Hippocampal formation (tissue), 2 donors: ENCODE measurements around the gene ACVRL1.
"Not testable (repeated sequence)": the region's sequence is repeated elsewhere in the genome, so short reads cannot be mapped to it uniquely, and the experiment has no call there.

ENCODE experiments used
- DNase-seq, 2 donors: peaks; one replicate each; lab custom pipeline; 2025; lab: John Stamatoyannopoulos, UW

ACVRL1 gene

DNA sequence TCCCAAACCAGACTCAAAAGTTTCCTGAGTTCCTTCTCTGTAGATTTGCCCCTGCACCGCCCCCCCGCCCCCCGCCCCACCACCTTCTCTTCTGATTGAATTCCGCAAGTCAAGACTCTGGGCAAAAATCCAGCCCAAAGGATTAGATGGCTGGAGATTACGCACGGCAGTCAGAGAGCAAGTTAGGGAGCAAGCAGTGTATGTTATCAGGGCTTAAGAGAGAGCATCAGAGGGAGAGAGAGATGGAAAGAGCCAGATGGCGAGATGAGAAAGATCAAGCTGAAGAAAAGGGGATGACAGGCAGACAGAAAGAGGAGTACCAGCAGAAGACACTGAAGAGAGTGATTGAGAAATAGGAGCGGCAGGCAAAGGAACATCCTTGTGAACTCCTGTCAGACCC is 33.3 kb upstream of the ACVRL1 start:
- no peak for DNase-seq

DNA sequence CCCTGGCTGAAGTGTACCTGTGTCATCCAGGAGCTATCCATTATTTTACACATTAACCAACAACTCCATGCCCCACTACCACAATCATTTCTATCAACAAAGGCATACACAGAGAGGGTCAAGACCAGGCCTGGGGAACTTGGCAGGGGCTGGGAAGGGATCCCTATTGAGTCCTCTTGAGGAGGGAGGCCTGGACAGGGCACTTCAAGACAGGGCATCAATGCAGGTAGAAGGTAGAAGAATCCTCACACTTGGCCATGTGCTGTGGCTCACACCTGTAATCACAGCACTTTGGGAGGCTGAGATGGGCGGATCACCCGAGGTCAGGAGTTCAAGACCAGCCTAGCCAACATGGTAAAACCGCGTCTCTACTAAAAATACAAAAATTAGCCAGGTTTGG is 32.8 kb upstream of the ACVRL1 start:
- no peak for DNase-seq

DNA sequence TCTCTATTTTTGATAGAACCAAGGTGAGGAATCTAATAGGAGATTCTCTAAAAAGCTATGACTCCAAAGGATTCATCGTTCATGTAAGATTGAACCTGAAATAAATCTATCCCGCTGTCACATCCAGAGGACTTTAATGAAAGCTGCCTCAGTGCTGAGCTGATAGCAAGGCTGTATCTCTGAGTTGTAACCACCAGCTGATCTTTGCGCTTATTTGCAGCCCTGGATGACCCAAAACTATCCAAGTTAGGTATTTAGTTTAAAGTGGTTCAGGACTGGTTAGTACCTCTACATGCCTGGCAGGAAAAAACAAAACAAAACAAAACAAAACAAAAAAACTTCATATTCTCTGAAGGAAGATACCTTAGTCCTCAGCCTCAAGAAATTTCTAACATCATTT is 28.2 kb upstream of the ACVRL1 start:
- no peak for DNase-seq

DNA sequence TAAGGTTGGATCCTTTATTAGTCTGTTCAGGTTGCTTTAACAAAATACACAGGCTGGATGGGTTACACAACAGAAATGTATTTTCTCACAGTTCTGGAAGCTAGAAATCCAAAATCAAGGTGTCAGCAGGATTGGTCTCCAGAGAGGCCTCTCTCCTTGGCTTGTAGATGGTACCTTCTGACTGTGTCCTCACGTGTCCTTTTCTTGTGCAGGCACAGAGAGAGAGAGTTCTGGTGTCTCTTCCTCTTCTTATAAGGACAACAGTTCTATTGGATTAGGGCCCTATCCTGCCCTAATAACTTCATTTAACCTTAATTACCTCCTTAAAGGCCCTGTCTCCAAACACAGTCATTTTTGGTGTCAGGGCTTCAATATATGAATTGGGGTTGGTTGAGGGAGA is 24.0 kb upstream of the ACVRL1 start:
- no peak for DNase-seq

DNA sequence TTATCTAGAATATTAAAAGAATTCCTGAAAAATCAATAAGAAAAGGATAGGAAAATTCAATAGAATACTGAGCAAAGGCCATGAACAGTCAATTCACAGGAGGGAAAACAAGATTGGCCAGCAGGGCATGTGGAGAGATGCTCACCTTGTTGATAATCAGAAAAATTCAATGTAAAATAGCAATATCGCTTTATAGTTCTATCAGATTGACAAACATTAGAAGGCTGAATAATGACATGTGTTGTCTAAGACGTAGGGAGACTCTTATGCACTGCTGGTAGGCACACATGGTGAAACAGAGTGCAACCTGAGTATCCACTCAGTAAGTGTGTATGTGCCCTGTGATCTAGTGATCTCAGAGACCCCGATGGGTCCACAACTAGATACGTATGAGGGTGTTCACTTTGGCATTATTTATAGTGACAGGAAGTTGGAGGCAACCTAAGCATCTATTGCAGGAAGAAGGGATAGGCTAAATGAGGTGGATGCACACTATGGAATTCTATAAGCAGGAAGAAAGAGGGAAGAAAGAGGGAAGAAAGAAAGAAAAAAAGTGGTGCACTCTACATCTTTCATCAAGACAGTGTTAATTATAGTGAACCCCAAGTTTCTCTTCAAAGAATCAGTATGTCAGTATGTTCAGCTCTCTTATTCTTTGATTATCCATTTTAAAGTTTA is 23.2 kb upstream of the ACVRL1 start:
- DNase-seq = no peak

DNA sequence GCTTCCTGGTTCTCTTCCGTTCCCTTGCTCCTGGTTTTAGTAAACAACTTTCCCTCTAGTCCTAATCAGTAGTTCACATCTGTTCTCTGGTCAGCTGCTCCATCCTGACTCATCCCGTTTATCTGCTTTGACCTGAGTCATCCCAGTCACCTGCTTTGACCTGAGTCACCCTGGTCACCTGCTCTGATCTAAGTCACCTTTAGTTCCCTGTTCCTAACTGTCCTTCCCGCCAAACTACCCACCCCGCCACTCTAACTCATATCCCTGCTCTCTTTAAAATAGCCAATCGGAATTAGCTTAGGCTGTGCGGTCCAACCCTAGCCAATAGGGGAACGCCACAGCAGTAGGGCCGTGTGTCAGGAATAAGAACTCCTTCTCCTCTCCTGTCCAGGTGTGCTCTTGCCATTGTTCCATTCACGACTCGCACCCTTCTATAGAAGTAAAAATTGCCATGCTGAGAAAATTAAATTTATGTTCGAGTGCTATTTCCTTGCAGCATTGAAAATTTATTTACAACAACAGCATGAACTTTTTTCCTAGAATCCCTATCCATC is 22.6 kb upstream of the ACVRL1 start:
- DNase-seq = no peak

DNA sequence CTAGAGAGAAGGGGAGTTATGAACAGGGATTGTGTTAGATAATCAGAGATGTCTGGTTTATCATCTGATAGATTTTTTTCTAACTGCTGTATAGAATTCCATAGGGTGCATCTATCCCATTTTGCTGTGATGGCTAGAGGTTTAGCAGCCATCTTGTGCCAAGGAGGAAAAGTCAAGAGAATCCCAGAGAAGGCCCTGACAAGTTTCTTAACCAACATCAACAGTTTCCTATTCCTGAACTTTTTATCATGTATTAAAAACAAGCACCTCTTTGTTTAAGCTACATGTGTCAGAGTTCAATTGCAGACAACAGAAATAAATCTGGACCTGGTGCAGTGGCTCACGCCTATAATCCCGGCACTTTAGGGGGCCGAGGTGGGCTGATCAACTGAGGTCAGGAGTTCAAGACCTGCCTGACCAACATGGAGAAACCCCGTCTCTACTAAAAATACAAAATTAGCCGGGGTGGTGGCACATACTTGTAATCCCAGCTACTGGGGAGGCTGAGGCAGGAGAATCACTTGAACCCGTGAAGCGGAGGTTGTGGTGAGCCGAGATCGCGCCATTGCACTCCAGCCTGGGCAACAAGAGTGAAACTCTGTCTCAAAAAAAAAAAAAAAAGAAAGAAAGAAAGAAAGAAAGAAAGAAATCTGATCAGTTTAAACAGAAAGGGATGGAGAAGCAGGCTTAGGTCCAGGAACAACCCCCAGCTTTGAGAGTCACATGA is 21.8 kb upstream of the ACVRL1 start:
- DNase-seq = not testable (repeated sequence)

DNA sequence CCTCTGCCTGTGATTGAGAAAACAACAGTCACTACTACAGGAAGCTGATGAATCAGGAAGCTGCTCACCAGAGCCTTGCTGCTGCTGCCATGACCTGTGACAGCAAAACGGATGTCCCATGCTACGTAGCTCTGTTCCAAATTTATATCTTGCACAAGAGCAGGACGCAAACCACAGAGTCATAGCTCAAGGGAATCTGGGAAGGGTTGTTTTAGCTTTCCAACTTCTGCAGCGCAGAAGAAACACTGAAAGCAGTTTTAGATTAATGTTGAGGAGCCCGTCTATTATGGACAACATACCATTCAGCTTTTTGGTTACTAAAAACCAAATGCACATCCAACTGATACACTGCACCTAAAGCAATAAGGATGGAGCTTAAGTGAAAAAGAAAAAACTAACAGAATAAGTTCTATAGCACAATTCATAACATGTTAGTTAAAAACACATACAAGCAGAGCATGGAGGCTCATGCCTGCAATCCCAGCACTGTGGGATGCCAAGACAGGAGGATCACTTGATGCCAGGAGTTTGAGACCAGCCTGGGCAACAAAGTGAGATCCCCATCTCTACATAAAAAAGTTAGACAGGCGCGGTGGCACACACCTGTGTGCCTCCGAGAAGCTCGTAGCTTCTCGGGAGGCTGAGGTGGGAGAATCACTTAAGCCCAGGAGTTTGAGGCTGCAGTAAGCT is 21.1 kb upstream of the ACVRL1 start:
- DNase-seq = peak; percentile 30 to 37

DNA sequence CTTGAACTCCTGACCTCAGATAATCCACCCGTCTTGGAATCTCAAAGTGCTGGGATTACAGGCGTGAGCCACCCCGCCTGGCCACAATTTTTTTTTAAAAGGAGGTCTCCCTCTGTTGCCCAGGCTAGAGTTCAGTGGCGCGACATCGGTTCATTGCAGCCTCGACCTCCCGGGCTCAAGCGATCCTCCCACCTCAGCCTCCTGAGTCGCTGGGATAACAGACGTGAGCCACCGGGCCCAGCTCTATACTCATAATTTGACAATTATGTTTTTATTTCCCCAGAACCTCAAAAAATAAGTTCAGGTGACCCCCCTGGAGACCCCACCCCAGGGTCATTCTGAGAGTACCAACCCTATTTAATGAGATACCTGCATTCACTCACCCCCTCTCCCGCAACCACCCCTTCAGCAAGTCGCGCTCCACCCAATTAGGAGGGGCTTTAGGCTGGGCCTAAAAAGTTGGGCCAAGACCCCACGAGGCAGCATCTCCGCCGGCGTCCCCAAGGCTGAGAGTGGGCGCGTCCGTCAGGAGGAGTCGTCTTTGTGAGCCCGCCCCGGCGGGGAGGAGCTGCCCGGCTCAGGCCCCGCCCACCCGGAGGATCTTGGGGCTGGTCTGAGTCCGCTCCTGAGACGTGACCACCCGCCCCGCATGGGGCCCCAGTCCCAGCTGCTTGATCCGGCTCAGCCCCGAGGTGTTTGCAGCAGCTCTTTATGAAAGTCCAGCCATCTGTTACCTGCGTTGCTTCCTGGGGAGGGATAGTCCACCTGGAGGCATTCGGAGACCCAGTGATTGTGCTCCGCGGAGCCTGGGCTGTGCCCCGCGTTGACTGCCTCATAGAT is 19.6 kb upstream of the ACVRL1 start, which contains the start of gene ANKRD33:
ANKRD33 (plus strand) TSS at position 628 of the 840 bp plus-strand sequence; CDS start at position 712, 84 bp downstream.
- DNase-seq = no peak

DNA sequence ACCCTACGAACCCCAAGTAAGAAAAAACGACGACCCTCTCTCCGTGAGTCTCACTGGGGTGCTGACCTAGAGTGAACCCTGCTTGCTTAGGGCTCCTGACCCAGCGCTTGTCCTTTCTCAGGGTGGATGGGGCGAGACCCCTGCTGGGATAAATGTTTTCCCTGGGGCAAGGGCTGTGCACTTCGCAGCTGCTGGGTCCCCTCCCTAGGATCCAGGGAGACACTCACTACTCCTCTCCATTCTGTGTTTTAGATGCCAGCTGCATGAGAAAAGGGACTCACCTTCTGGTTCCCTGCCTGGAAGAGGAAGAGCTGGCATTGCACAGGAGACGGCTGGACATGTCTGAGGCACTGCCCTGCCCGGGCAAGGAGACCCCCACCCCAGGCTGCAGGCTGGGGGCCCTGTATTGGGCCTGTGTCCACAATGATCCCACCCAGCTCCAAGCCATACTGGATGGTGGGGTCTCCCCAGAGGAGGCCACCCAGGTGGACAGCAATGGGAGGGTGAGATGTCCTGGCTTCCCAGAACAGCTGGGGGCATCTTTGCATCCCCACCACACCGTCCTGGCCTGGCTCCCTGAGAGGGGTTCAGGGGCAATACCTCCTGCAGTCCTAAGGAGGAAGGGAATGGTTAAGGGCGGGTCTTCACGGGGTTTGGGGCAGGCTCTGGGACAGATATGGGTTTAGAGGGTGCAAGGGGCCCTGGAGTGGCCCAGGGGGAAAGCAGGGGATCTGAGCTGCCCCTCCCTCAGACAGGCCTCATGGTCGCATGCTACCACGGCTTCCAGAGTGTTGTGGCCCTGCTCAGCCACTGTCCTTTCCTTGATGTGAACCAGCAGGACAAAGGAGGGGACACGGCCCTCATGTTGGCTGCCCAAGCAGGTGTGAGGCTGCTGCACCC is 18.7 kb upstream of the ACVRL1 start:
- no peak for DNase-seq

DNA sequence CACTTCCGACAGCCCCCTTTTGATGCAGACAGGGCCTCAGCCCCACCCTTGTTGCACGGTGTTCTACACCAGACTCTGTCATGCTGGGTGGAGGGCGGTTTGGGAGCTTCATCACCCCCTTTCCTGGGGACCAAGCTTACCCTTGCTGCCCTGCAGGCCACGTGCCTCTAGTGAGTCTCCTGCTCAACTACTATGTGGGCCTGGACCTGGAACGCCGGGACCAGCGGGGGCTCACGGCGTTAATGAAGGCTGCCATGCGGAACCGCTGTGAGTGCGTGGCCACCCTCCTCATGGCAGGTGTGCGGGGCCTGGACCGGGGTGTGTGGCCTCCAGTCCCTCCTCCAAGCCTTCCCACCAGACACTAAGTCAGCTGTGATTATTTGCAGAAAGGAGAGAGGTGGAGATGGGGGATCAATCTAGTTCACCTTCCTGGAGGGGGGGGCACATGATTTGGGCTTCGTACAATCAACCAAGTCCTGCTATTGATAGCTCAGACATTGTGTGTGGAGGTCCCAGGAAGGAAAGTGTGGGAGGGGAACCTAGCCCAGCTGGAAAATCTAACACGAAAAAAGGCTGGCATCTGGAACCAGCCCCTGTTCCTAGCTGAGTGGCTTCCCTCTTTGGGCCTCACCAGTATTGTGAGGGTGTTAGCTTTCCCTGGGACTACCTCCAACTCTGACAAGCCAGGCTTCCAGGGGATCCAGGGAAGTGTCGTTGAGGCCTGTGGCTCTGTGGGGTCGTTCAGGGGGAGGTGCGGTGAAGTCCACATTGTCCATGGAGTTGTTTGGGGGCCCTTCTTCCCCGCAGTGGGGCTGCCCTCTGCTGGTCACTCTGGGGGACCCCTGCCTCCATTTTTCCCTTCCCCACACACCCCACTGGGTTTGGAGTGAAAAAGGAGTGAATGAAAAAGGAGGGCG is 17.8 kb upstream of the ACVRL1 start:
- DNase-seq = no peak

DNA sequence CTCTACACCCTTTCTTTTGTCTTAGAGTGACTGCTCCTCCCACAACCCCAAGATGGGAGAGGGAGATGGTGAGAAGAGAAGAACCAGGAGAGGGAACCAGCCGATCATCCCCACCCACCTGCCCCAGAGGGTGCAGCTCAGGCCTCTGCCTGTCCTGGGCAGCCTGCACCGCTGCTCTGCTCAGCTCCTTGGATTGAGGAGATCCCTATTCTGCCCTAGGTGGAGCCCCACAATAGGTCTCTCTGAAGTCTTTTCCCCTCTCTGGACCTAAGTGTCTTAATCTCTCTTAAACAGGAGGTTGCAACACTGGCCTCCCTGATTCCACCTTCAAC is 17.2 kb upstream of the ACVRL1 start:
- no peak for DNase-seq

DNA sequence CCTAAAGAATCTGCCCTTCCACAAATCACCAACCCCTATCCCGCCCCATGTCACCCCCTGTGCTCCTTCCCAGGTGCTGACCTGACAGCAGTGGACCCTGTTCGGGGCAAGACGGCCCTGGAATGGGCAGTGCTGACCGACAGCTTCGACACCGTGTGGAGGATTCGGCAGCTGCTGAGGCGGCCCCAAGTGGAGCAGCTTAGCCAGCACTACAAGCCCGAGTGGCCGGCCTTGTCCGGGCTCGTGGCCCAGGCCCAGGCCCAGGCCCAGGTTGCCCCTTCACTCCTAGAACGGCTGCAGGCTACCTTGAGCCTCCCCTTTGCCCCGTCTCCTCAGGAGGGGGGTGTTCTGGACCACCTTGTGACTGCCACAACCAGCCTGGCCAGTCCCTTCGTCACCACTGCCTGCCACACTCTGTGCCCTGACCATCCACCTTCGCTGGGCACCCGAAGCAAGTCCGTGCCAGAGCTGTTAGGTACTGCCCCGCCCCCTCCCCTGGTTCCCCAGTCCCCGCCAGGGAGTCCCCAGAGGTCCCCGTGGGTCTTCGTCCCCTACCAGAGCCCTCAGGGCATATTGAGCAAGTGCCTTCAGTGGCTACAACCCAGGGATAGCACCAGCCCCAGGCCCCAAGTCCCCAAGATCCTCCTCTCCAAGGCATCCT is 16.7 kb upstream of the ACVRL1 start:
- DNase-seq = no peak

DNA sequence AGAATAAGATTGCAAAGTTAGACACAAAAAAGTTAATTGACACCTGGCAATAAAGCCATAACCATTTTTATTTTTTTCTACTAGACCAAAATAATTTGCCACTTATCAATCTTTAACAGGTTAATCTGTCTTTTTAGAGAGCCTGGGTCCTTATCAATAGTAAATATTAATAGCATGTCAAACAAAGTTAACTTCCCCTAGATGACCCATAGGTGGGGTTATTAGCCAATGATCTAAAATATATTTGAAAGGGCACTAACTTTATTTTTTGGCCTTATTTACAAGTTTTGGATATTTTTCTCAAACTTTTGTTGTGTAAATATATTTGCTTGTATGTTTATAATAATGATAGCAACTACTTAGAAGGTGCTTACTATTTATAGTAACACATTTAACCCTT is 15.5 kb upstream of the ACVRL1 start:
- DNase-seq = no peak

DNA sequence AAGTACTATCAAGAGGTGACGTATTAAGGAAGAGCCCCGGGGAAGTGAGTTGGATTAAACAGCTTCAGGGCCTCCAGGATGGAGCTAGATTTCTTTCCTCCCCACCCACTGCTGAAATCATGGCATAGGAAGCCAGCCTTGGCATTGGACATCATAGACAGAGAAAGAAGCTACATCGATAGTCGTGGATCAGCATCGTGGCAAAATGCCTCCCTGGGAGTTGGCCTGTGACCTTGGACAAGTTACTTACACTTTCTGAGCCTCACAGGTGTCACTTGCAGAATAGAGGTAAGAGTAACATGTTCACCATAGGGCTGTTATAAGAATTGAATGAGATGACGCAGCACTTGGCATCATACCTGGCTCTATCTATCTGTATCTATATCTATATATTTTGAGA is 13.5 kb upstream of the ACVRL1 start:
- no peak for DNase-seq

DNA sequence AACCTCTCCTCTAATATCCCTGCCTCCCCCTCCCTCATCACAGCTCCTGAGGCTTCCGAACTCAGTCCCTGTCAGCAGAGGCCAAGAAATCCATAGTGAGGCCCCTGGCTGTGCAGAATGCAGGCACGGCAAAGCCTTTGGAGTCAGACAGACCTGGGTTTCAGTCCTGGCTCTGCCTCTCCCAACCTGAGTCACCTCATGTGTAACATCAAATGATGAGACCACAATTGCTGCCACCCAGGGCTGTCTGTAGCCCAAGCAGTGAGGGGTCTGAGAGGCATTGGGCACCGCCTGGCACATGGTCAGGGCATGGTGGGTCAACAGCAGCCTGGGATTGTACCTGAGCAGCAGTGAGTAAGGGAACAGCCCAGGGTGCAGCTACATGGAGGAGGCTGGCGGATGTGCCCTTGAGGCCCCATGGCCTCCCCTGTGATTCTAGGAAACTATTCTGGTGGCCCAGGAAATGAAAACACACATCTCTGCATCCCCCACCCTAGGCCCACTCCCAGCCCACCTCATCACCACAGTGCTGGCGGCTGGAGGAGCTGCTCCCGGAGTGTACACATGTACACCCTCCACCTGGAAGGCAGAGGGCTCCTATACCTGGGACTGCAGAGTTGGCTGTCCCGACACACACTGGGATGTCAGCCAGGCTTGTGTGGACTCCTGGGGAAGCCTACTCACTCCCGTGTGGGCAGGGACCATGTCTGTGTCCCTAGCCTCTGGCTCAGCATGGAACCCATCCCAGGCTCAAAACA is 11.7 kb upstream of the ACVRL1 start:
- no peak for DNase-seq

DNA sequence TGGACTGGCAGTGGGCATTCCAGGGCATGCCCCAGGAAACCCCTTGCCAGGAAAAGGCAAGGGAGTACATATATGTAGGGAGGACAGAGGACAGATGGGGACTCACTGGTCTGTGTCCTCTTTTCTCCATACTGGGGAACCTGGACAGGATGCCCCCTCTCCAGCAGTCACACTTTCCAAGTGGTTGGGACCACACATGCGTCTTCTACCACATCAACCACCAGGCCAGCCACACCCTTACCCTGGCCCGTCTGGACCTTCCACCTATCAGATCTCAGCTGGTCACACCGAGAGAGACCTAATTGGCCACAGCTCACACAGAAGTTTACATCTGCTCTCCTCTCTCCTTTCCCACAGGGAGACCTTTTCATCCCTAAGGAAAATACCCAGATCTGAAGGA is 11.1 kb upstream of the ACVRL1 start:
- DNase-seq = no peak

DNA sequence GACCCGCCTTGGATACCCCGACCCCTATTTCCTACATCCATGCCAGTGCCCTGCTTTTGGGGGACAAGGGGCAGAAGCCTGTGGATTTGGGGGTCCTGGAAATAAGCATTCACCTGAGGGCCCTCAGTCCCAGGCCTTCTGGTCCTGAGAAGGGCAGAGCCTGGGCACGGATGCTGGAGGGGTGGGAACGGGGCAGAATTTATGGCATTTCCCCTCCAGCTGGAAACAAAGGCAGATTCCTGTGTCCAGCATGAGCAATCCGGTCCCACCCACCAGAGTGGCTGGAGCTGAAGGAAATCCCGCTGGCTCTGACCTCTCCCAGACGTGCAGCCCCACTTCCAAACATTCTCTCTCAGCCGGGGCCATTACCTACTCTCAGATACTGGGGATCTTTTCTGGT is 10.1 kb upstream of the ACVRL1 start:
- no peak for DNase-seq

DNA sequence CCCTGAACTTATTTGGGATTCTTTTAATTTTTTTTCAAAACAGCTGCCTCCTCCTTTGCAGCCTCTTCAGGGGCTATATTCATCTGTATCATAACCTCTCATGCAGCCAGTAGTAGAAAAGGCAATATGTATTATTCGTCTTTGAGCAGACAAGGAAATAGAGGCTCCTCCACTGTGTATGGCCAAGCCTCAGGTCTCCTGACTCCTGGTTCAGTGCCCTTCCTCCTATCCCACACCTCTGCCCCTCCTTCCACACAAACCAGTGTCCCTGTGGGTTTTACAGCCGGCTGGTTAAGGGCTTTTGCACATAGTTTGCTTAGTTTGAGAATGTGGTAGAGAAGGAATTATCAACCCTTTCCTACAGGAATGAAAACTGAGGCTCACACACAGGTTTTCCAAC is 8.8 kb upstream of the ACVRL1 start:
- no peak for DNase-seq
